BJ (cell line): ENCODE results near the gene MDH1B. TPM values are rescaled to one million over a fixed set of nuclear protein-coding genes. Genes with fewer than 3 reads are reported as not detected.

Experiments
- CTCF ChIA-PET: fragments of 350-600 bp; formaldehyde crosslinking; extraction: SDS; loops from one replicate; lab custom pipeline; 2021; ENCODE audit warnings: antibody characterized with exemption, inconsistent platforms; lab: Yijun Ruan, JAX
- POLR2A ChIA-PET: fragments of 300-600 bp; sonication (Branson Sonifier 250); formaldehyde crosslinking; extraction: SDS; loops from one replicate; lab custom pipeline; 2021; ENCODE audit warnings: antibody characterized with exemption; lab: Charles Lee
- DNase-seq: peaks from one replicate; pipeline ENCODE4 v3.0.0-alpha.2; 2011; ENCODE audit warnings: low read depth
- H3K27me3 ChIP-seq: 2 replicates; pipeline ENCODE4 v1.6.0; 2011; ENCODE audit warnings: low read length; ENCODE audit not compliant: control insufficient read depth, insufficient read depth
- H3K36me3 ChIP-seq: 2 replicates; pipeline ENCODE4 v1.5.1; 2011; ENCODE audit warnings: low read length; ENCODE audit not compliant: control insufficient read depth, insufficient read depth
- H3K4me3 ChIP-seq: 2 replicates; pipeline ENCODE4 v1.5.1; 2011; ENCODE audit warnings: low read depth, mild to moderate bottlenecking, control low read depth, low read length
- CTCF ChIP-seq: IDR thresholded peaks from 2 replicates; pipeline ENCODE4 v1.5.1; 2011; ENCODE audit warnings: low read depth, mild to moderate bottlenecking, control low read depth, inconsistent platforms, low read length, moderate library complexity; ENCODE audit not compliant: insufficient read depth
- polyA plus RNA-seq: library from polyadenylated mRNA; depleted of rRNA; stranded (reverse); fragments of >200 nt; gene quantifications from 2 replicates; pipeline ENCODE4 v1.2.3, GENCODE V29; 2011

Gene MDH1B
- polyA plus RNA-seq, 1 experiment, result 0.39 TPM

- ChIA-PET CTCF (interaction anchor here (0.6 to 6.4 kb wide), 4 partner anchors 10 to 1388 kb away, joined by 3 to 41 read pairs (median 3); no protein-coding TSS in a partner anchor), POLR2A (no interaction called here)
- DNase-seq, result no peak
- Histone ChIP-seq H3K4me3 (no peak overlapping the region), H3K27me3 (no peaks in the 10 kb centered on the region), H3K36me3 (no peaks in the 10 kb centered on the region)
- no peak for TF ChIP-seq CTCF
These were observed 39.2 kb upstream of the MDH1B start for GRCh38 chr2:206804326-206804725.

- TF ChIP-seq CTCF, result no peak
- POLR2A ChIA-PET, result no interaction called here
- H3K4me3 ChIP-seq, result no peak overlapping the region
- CTCF ChIA-PET, result interaction anchor here (1.3 to 6.4 kb wide), 2 partner anchors 9 to 670 kb away, joined by 4 to 41 read pairs; no protein-coding TSS in a partner anchor
- no peak for DNase-seq
- H3K27me3 ChIP-seq, result no peaks in the 10 kb centered on the region
- no peaks in the 10 kb centered on the region for H3K36me3 ChIP-seq
These were observed 37.8 kb upstream of the MDH1B start for GRCh38 chr2:206802654-206803514.

GRCh38 chr2:206801418-206802189, 36.5 kb upstream of the MDH1B start:
- H3K4me3 ChIP-seq, result no peak overlapping the region
- DNase-seq, result no peak
- TF ChIP-seq CTCF, result no peak
- no peaks in the 10 kb centered on the region for H3K27me3 ChIP-seq
- H3K36me3 ChIP-seq, result no peaks in the 10 kb centered on the region
- ChIA-PET CTCF (interaction anchor here (0.8 to 6.4 kb wide), 8 partner anchors 11 to 675 kb away, joined by 3 to 41 read pairs (median 10); no protein-coding TSS in a partner anchor), POLR2A (no interaction called here)

GRCh38 chr2:206800506-206801417, 35.6 kb upstream of the MDH1B start:
- peak; percentile 20 for DNase-seq
- Histone ChIP-seq H3K27me3 (no peaks in the 10 kb centered on the region), H3K36me3 (no peaks in the 10 kb centered on the region), H3K4me3 (no peak overlapping the region)
- POLR2A ChIA-PET, result no interaction called here
- CTCF ChIA-PET, result interaction anchor here (0.7 to 6.4 kb wide), 17 partner anchors 10 to 713 kb away, joined by 3 to 41 read pairs (median 4); no protein-coding TSS in a partner anchor
- TF ChIP-seq CTCF, result peak; percentile 68
